ENCODE data around the gene UBE3B. TPM values are rescaled to one million over a fixed set of nuclear protein-coding genes. Genes with fewer than 3 reads are reported as not detected.
A peak's percentile ranks its signal among the peaks of the same experiment; 100 is the strongest.

UBE3B gene
- total RNA-seq, 4 donors from 2014 or later, result 53.2 to 94.1 (median 61.6) TPM

DNA sequence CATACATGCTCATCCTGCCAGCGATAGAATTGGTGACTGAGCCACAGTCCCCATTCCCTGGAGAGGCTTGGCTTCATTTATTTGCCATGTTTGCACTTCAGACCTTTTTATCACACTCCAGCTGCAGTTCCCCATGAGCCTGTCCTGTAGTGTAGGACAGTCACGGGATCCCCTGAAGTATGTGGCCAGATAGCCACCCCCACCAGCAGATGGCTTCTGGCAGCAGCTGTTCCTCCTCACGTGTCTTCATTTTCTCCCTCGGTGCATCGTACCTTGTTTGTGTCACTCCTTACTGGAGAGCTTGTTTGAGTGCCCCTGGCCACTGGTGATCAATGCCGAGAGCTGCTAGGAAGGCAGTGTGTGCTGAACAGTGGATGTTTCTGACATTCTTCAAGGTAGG, 40.2 kb downstream of the UBE3B start:
- Histone ChIP-seq H3K27me3 (no peaks in the 10 kb centered on the region), H3K4me3 (no peak overlapping the region)

DNA sequence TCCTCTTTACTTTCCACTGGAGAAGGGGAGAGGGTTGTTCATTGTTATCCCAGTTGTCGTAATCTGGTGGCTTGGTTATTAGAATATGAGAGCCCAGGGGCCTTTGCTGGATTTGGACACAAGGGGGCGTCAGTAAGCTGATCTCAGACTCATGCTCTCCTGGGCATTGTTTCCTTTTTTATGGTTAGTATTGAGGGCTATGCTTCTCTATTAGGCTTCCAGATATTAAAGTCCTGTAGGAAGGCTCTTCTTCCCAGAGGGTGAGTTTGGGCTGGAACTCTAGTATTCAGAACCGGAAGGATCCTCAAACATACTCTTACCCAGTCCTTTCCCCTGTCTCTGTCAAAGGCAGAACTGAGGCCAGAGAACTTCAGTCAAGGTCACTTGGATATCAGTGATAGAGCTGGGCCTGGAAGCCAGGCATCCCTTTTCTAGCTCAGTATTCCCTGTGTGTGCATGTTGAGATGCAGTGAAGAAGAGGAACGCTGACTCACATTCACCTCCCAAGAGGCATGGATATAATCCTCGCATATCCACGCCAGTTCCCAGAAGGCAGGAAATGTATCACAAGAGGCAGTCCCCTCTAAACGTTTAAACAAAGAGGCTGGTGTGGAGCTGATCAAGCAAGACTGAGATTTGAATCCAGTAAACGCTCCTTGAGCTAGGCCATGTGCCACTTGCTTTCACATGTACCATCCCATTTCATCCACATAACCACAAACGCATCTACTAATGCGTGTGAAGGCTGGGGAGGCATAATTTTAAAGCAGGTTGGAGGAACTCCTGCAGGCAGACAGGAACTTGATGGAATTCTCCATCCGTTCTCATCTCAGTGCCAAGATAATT, 41.6 kb downstream of the UBE3B start:
- WGBS, result 61% methylated on average over 11 of the region's 11 CpGs
- Histone ChIP-seq H3K27ac (peak overlapping the region; percentile 3), H3K4me1 (peaks cover 3% of the 10 kb centered on the region), H3K4me3 (no peak overlapping the region), H3K36me3 (peaks cover 96% of the 10 kb centered on the region), H3K27me3 (no peaks in the 10 kb centered on the region), H3K9me3 (no peaks in the 10 kb centered on the region)
- TF ChIP-seq, protein P1, sequence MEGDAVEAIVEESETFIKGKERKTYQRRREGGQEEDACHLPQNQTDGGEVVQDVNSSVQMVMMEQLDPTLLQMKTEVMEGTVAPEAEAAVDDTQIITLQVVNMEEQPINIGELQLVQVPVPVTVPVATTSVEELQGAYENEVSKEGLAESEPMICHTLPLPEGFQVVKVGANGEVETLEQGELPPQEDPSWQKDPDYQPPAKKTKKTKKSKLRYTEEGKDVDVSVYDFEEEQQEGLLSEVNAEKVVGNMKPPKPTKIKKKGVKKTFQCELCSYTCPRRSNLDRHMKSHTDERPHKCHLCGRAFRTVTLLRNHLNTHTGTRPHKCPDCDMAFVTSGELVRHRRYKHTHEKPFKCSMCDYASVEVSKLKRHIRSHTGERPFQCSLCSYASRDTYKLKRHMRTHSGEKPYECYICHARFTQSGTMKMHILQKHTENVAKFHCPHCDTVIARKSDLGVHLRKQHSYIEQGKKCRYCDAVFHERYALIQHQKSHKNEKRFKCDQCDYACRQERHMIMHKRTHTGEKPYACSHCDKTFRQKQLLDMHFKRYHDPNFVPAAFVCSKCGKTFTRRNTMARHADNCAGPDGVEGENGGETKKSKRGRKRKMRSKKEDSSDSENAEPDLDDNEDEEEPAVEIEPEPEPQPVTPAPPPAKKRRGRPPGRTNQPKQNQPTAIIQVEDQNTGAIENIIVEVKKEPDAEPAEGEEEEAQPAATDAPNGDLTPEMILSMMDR (IDR thresholded peaks at IDR 0.05), result peak; percentile 61 to 72
- TF ChIP-seq POLR2AphosphoS5 (IDR thresholded peaks at IDR 0.05), result no peak
- DNase-seq (ENCODE audit: low spot score in 2 of 2), result peak in 1 of 2 donors; percentile 59

More for the DNA sequence above, 40.2 kb downstream of the UBE3B start:
- H3K9me3 ChIP-seq, result no peaks in the 10 kb centered on the region
- TF ChIP-seq, protein P1 (IDR thresholded peaks at IDR 0.05), result no peak
- TF ChIP-seq EP300 (IDR thresholded peaks at IDR 0.05) (no peak), POLR2AphosphoS5 (IDR thresholded peaks at IDR 0.05) (no peak), POLR2A (IDR thresholded peaks at IDR 0.05) (no peak)
- H3K4me1 ChIP-seq, result peaks cover 3% of the 10 kb centered on the region
- whole genome bisulfite sequencing, result 83% methylated on average over 6 of the region's 6 CpGs
- DNase-seq (ENCODE audit: low spot score in 2 of 2), result peak in 1 of 2 donors; percentile 11
- peaks cover 95% of the 10 kb centered on the region for H3K36me3 ChIP-seq
- no peak overlapping the region for H3K27ac ChIP-seq

DNA sequence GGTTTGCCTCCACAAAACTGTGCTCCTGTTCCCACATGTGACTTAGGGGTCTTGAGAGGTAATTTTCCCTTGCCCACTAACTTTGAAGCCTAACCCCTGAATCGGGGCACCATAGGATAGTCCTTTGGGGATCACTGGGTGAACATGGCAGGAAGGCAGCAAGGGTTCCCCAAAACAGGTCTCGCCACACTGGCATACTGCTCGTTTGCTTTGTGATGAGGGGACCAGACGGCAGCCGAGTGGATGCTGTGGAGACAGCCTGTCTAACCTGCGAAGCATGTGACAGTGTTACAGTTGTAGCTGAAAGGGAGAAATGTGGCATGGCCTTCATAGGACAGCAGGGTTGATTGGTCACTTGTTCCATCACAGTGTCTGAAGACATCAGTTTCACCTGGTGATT, 42.4 kb downstream of the UBE3B start:
- H3K9me3 ChIP-seq, result no peaks in the 10 kb centered on the region
- no peak overlapping the region for H3K4me3 ChIP-seq
- peaks cover 3% of the 10 kb centered on the region for H3K4me1 ChIP-seq
- peaks cover 96% of the 10 kb centered on the region for H3K36me3 ChIP-seq
- peak in 1 of 2 donors; percentile 16 for DNase-seq (ENCODE audit: low spot score in 2 of 2)
- TF ChIP-seq POLR2A (IDR thresholded peaks at IDR 0.05), result no peak
- TF ChIP-seq POLR2AphosphoS5 (IDR thresholded peaks at IDR 0.05), result no peak
- TF ChIP-seq, protein P1 (IDR thresholded peaks at IDR 0.05), result no peak
- TF ChIP-seq EP300 (IDR thresholded peaks at IDR 0.05), result no peak
- H3K27me3 ChIP-seq, result no peaks in the 10 kb centered on the region
- peak overlapping the region; percentile 3 for H3K27ac ChIP-seq
- WGBS, result 91% methylated on average over 6 of the region's 6 CpGs

DNA sequence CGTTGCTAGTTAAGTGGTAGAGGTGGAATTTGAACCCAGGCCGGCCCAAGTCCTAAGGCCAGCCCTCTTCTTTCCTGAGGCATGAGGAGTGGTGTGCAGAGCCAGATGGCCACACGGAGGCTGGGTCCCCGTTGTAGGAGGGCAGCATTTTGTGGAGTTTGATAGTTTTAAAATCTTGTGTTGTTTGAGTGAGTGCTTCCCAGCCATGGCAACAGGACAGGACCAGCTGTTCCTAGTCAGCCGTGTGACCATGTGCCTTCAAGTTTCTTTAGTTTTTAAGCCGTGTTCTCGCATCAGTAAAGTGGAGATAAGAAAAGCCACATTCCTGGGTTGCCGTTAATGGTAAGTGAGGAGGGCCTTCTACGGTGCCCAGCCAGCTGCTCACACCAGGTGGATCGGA, 44.4 kb downstream of the UBE3B start:
- TF ChIP-seq EP300 (IDR thresholded peaks at IDR 0.05) (no peak), POLR2A (IDR thresholded peaks at IDR 0.05) (no peak), POLR2AphosphoS5 (IDR thresholded peaks at IDR 0.05) (no peak)
- TF ChIP-seq, protein P1 (IDR thresholded peaks at IDR 0.05), result no peak
- no peak overlapping the region for H3K27ac ChIP-seq
- no peaks in the 10 kb centered on the region for H3K9me3 ChIP-seq
- no peak for DNase-seq (ENCODE audit: low spot score in 2 of 2)
- H3K4me1 ChIP-seq, result peaks cover 3% of the 10 kb centered on the region
- peaks cover 96% of the 10 kb centered on the region for H3K36me3 ChIP-seq
- H3K27me3 ChIP-seq, result no peaks in the 10 kb centered on the region
- no peak overlapping the region for H3K4me3 ChIP-seq
- WGBS, result 76% methylated on average over 8 of the region's 10 CpGs

DNA sequence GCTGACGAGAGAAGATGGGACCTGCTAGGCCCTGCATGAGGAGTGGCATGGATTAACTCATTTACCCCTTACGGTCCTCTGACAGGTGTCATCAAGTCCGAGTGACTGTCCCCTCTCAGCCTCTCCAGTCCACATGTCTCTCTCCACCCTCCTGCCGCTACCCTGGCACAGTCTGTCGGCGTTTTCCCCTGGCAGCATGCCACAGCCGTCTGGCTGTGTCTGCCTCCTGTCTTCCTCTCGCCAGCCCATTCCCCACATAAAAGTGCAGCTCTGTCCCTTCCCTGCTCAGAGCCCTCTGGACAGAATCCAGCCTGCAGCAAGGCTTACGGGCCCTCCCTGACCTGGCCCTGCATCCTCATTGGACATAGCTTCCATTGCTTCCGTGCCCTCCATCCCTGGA, 45.6 kb downstream of the UBE3B start:
- Histone ChIP-seq H3K27ac (no peak overlapping the region), H3K4me3 (no peak overlapping the region), H3K36me3 (peaks cover 96% of the 10 kb centered on the region), H3K27me3 (no peaks in the 10 kb centered on the region), H3K9me3 (no peaks in the 10 kb centered on the region), H3K4me1 (peaks cover 1% of the 10 kb centered on the region)
- no peak for DNase-seq (ENCODE audit: low spot score in 2 of 2)
- 76% methylated on average over 10 of the region's 10 CpGs for WGBS
- no peak for TF ChIP-seq POLR2A (IDR thresholded peaks at IDR 0.05)
- no peak for TF ChIP-seq POLR2AphosphoS5 (IDR thresholded peaks at IDR 0.05)
- TF ChIP-seq, protein P1 (IDR thresholded peaks at IDR 0.05), result no peak
- TF ChIP-seq EP300 (IDR thresholded peaks at IDR 0.05), result no peak
